DOHH2 (cell line): ENCODE results near the gene KLHDC4.

Source experiments
- CTCF ChIP-seq: fragments of 200-600 bp; sonication (generic); IDR thresholded peaks from one replicate; pipeline ENCODE4 v1.5.1; 2014; ENCODE audit warnings: antibody characterized with exemption, mild to moderate bottlenecking, low read depth, low read length; ENCODE audit not compliant: poor library complexity, severe bottlenecking
- EZH2phosphoT487 ChIP-seq: fragments of 200-600 bp; sonication (generic); IDR thresholded peaks from 2 replicates; pipeline ENCODE4 v1.6.1; 2017; ENCODE audit warnings: borderline replicate concordance, mild to moderate bottlenecking, antibody characterized with exemption, low read length, moderate library complexity, mixed read lengths

GRCh38 chr16:87707714-87708580 lies 57.8 kb downstream of the KLHDC4 start:
- TF ChIP-seq CTCF (no peak), EZH2phosphoT487 (no peak)
